Sigmoid colon (tissue), 4 donors: ENCODE results near the gene RASSF7.

Experiments used
- POLR2AphosphoS5 ChIP-seq, 4 donors: sonication (generic); formaldehyde crosslinking; IDR thresholded peaks; one replicate each; pipeline ENCODE4 v1.6.1; 2017; ENCODE audit warnings: antibody characterized with exemption in 4 of 4
- TF ChIP-seq, protein P1 (sequence below), 4 experiments: fragments of 450-650 bp in 3 of 4; fragments of 200-600 bp in 1 of 4; IDR thresholded peaks; one replicate each; pipeline ENCODE4 v1.5.1; 2016 to 2019; ENCODE audit warnings: antibody characterized with exemption in 4 of 4, mild to moderate bottlenecking in 3 of 4, moderate library complexity in 2 of 4

DNA sequence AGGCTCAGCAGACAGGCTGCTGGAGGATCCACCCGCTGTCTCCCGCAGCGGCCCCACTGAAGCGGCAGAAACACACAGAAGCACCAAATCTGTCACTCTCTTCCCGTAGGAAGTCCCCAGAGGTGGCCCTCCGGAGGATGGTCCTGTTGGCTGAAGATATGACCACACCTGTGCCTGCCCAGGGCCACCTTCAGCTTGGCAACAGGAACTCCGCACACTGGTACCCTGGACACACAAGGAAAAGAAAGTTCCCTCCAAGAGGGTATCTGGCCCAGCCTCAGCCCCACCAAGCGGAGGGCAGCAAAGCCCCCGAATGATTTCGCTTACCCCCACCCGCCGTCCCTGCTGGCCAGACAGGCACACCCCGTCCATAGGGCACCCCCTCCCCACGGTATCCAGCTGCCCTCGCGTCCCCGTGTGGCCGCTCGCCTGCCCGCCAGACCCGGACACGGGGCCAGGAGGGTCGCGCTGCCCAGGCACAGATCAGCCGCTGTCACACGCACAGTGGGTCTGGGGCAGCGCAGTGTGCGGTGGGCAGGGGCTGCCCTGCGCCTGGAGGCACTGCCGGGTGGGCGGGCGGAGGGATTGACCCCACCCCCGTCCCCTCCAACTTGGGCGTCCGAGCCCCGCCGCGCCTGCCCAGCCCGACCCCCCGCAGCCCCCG lies 7.0 kb downstream of the RASSF7 start:
- TF ChIP-seq, protein P1, sequence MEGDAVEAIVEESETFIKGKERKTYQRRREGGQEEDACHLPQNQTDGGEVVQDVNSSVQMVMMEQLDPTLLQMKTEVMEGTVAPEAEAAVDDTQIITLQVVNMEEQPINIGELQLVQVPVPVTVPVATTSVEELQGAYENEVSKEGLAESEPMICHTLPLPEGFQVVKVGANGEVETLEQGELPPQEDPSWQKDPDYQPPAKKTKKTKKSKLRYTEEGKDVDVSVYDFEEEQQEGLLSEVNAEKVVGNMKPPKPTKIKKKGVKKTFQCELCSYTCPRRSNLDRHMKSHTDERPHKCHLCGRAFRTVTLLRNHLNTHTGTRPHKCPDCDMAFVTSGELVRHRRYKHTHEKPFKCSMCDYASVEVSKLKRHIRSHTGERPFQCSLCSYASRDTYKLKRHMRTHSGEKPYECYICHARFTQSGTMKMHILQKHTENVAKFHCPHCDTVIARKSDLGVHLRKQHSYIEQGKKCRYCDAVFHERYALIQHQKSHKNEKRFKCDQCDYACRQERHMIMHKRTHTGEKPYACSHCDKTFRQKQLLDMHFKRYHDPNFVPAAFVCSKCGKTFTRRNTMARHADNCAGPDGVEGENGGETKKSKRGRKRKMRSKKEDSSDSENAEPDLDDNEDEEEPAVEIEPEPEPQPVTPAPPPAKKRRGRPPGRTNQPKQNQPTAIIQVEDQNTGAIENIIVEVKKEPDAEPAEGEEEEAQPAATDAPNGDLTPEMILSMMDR (IDR thresholded peaks at IDR 0.05), result no peak
- no peak for TF ChIP-seq POLR2AphosphoS5 (IDR thresholded peaks at IDR 0.05)
